Spleen (tissue), 11 donors: ENCODE results near the gene CDC23. TPM values are rescaled to one million over a fixed set of nuclear protein-coding genes. Genes with fewer than 3 reads are reported as not detected.

Source experiments
- DNase-seq: peaks from one replicate; pipeline ENCODE4 v3.0.0-alpha.2; 2020
- H3K27ac ChIP-seq, 8 donors: fragments of 200-600 bp; sonication (generic) in 7 of 8; 1 replicate in 4 of 8; 2 replicates in 4 of 8; pipeline versions ENCODE4 v1.5.0 to v1.8.0; 2016 to 2021; ENCODE audit warnings: inconsistent platforms in 4 of 8, mild to moderate bottlenecking in 4 of 8, moderate library complexity in 1 of 8
- H3K27me3 ChIP-seq, 7 donors: fragments of 200-600 bp; sonication (generic) in 6 of 7; replicated peaks in 1 of 7; 1 replicate in 4 of 7; 2 replicates in 3 of 7; pipeline versions ENCODE4 v1.5.0 to v1.8.0; 2016 to 2021; ENCODE audit warnings: inconsistent platforms in 3 of 7, mild to moderate bottlenecking in 1 of 7
- H3K36me3 ChIP-seq, 6 donors: fragments of 200-600 bp; sonication (generic) in 5 of 6; 1 replicate in 4 of 6; 2 replicates in 2 of 6; pipeline versions ENCODE4 v1.5.0 to v1.8.0; 2016 to 2021; ENCODE audit warnings: inconsistent platforms in 2 of 6
- H3K4me1 ChIP-seq, 6 donors: fragments of 200-600 bp; sonication (generic) in 5 of 6; 1 replicate in 3 of 6; 2 replicates in 3 of 6; pipeline versions ENCODE4 v1.5.0 to v1.8.0; 2016 to 2021; ENCODE audit warnings: inconsistent platforms in 3 of 6
- H3K4me3 ChIP-seq, 8 donors: fragments of 200-600 bp; sonication (generic) in 7 of 8; 1 replicate in 4 of 8; 2 replicates in 4 of 8; pipeline versions ENCODE4 v1.5.0 to v1.8.0; 2016 to 2021; ENCODE audit warnings: inconsistent platforms in 4 of 8, mild to moderate bottlenecking in 4 of 8, moderate library complexity in 2 of 8
- H3K9me3 ChIP-seq, 8 donors: fragments of 200-600 bp; sonication (generic) in 7 of 8; 1 replicate in 4 of 8; 2 replicates in 4 of 8; pipeline versions ENCODE4 v1.5.0 to v1.8.0; 2016 to 2021; ENCODE audit warnings: inconsistent platforms in 4 of 8
- CTCF ChIP-seq, 11 experiments: fragments of 200-600 bp in 7 of 11; fragments of 450-650 bp in 4 of 11; sonication (generic) in 4 of 11; IDR thresholded peaks in 8 of 11; conservative IDR thresholded peaks in 3 of 11; 1 replicate in 7 of 11; 2 replicates in 4 of 11; pipeline versions ENCODE4 v1.4.0 to v1.8.0; 2016 to 2021; ENCODE audit warnings: antibody characterized with exemption in 11 of 11, inconsistent platforms in 4 of 11, mild to moderate bottlenecking in 1 of 11
- POLR2A ChIP-seq, 3 donors: fragments of 450-650 bp; IDR thresholded peaks; one replicate each; pipeline ENCODE4 v1.5.1; 2017; ENCODE audit warnings: antibody characterized with exemption in 3 of 3, mild to moderate bottlenecking in 1 of 3
- POLR2AphosphoS5 ChIP-seq, 3 donors: sonication (generic); formaldehyde crosslinking; IDR thresholded peaks; one replicate each; pipeline ENCODE4 v1.5.1; 2017; ENCODE audit warnings: antibody characterized with exemption in 3 of 3
- WGBS, 5 donors: extraction: QIAGEN DNeasy Blood & Tissue Kit in 3 of 5; methylation state at CpG; one replicate each; pipeline versions ENCODE4 v1.1.5 to v1.1.7; 2013 to 2018; 5-methylcytosine and 5-hydroxymethylcytosine counted together
- intact Hi-C: fragments of 100-400 bp; cut with DNase I; formaldehyde crosslinking; loops from one replicate; pipeline ENCODE4 v1.15.0; 2023; ENCODE audit warnings: low total_unique reads
- polyA plus RNA-seq, 3 donors: library from polyadenylated mRNA; stranded (reverse); fragments of 200-250 nt; gene quantifications; one replicate each; pipeline ENCODE4 v1.2.1, GENCODE V29; 2013
- total RNA-seq, 7 donors: library from RNA; depleted of rRNA in 3 of 7; stranded (reverse); fragments of >200 nt in 3 of 7; fragmentation: NEBNext Ultra II Directional in 4 of 7; extraction: Animal tissue kit (Norgen Biotek cat#: 25700) in 4 of 7; gene quantifications; one replicate each; pipeline versions ENCODE4 v1.1.0 to v1.2.1, GENCODE V29; 2016 to 2021
- donor health status: healthy with polysubstance abuse.
- donor health status: DM: no; HTN: no; CAD: no; lungs with moderate emphysema.
- donor health status: DM: no; HTN: no; CAD: no.
- donor health status: Bipolar disorder and iron deficiency.
- donor health status: healthy.
- donor health status: DM: no; HTN: no; CAD: no.
- donor health status: DM: yes; HTN: yes; CAD: no.

The CDC23 gene
- total and polyA plus RNA-seq, 10 donors: 8.7 to 28.6 (median 23.0) TPM

DNA sequence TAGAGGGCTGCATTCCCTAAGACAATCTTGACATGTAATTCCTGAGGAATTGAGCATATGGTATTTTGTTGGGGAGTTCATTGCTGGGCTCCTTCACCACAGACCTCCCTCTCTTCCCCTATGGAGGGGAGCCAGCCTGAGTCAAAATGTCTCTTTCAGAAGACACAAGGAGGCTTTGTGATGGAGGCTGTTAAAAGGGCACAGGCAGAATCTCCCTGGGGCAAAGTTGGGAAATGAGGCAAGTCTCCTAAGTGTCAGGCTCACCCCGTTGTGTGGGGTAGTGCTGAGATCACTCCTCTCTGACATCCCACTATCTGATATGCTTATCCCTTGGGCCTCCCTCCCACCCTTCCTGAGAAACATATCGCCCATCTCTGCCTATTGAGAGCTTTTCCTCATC is 30.7 kb upstream of the CDC23 start:
- peaks cover 7 to 21% (median 17%) of the 10 kb centered on the region in 6 donors for H3K4me1 ChIP-seq
- H3K27ac ChIP-seq: no peak overlapping the region
- no peaks in the 10 kb centered on the region for H3K9me3 ChIP-seq
- no peak overlapping the region for H3K4me3 ChIP-seq
- intact Hi-C loops: no loop called here
- no peaks in the 10 kb centered on the region for H3K36me3 ChIP-seq
- 47 to 85% (median 70%) methylated on average over 2 of the region's 2 CpGs for WGBS, 5 donors
- TF ChIP-seq CTCF (IDR thresholded peaks at IDR 0.05 in 8 of 11, conservative IDR thresholded peaks at IDR 0.05 in 3 of 11) (no peak), POLR2AphosphoS5 (IDR thresholded peaks at IDR 0.05) (no peak), POLR2A (IDR thresholded peaks at IDR 0.05) (no peak)
- DNase-seq: no peak
- H3K27me3 ChIP-seq: peaks cover 3 to 53% (median 24%) of the 10 kb centered on the region in 7 donors

DNA sequence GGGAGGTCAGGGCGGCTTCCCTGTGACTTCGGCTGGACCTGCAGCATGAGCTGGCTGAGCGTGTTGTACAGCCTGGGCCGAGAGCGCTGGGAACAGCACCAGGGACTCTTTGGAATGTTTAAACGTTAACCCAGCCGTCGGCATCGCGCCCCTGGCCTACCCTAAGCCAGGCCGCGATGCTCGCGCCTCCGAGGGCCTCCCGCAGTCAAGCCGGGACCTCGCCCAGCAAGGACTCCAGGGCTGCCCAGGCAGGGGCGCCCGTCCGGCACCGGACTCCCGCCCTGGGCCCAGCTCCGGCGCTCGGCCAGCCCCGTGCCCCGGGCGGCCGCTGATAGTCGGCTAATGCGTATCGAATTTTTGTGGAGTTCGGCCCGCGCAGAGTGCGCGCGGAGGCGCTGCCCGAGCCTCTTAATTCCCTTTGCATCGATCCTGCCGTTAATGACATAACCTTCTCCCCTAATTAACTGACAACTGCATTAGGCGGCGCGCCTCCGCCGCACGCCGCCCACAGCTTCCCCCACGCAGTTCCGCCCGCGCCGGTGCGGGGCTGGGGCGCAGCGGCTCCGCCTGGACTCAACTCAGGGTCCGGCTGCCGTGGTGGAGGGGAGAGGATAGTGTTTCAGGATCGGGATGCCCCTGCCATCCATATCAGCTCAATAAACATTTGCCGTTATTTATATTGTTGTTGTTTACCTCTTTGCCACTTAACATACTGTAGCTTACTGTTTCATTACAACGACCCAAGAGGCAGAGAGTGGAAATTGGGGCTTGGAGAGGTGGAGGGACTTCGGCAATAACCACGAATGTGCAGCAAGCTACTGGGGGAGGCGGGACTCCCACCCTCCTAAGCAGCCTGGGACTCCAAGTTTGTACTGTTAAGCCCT is 28.8 kb upstream of the CDC23 start:
- WGBS, 5 donors: 5 to 9% (median 7%) methylated on average over 35 to 67 of the region's 67 CpGs
- no peak overlapping the region for H3K27ac ChIP-seq
- H3K4me3 ChIP-seq: peak overlapping the region; percentile 24 to 69 (median 42)
- TF ChIP-seq POLR2AphosphoS5 (IDR thresholded peaks at IDR 0.05): peak in 1 of 3 donors; percentile 46
- no peak for TF ChIP-seq CTCF (IDR thresholded peaks at IDR 0.05 in 8 of 11, conservative IDR thresholded peaks at IDR 0.05 in 3 of 11)
- TF ChIP-seq POLR2A (IDR thresholded peaks at IDR 0.05): no peak
- DNase-seq: peak; percentile 83
- H3K27me3 ChIP-seq: peaks cover 3 to 68% (median 24%) of the 10 kb centered on the region in 7 donors
- intact Hi-C loops: no loop called here
- H3K9me3 ChIP-seq: no peaks in the 10 kb centered on the region
- H3K4me1 ChIP-seq: peaks cover 7 to 21% (median 17%) of the 10 kb centered on the region in 6 donors
- no peaks in the 10 kb centered on the region for H3K36me3 ChIP-seq

DNA sequence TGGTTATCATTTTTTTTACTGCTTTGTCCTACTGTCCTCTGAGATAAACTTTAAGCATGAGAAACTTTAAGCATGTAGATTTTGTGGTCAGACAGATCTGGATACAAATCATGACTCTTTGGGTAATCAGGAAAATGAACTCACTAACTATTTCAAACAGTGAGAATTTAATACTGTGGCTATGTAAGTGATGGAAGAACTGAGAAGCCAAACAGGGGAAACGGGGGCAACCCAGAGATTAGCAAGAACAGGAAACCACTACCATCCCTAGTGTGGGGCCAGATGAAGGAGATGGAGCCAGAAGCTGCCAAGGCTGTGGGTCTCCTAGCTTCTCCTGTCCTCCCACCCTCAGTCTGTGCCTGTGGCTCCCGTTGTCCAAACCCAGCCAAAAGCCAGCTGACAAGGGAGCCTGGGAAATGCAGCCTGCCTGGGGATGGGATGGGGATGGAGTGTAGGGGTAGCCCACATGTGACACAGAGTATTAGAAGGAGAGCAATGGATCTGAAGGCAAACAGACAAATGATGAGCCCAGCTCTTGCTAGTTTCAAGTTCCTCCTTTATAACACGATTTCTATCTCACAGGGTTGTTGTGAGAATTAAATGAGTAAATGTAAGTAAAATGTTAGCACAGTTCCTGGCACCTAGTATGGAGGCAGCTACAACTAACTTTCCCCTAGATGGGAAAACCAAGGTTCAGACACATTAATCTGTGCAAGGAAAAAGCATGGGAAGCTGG is 27.7 kb upstream of the CDC23 start:
- Histone ChIP-seq H3K27ac (no peak overlapping the region), H3K27me3 (peaks cover 3 to 77% (median 24%) of the 10 kb centered on the region in 7 donors), H3K4me1 (peaks cover 7 to 21% (median 17%) of the 10 kb centered on the region in 6 donors), H3K36me3 (no peaks in the 10 kb centered on the region), H3K4me3 (no peak overlapping the region), H3K9me3 (no peaks in the 10 kb centered on the region)
- DNase-seq: peak; percentile 36
- no peak for TF ChIP-seq POLR2AphosphoS5 (IDR thresholded peaks at IDR 0.05)
- no peak for TF ChIP-seq POLR2A (IDR thresholded peaks at IDR 0.05)
- no peak for TF ChIP-seq CTCF (IDR thresholded peaks at IDR 0.05 in 8 of 11, conservative IDR thresholded peaks at IDR 0.05 in 3 of 11)
- WGBS, 5 donors: 16 to 42% (median 26%) methylated on average over 3 of the region's 3 CpGs
- intact Hi-C loops: no loop called here

GRCh38 chr5:138238034-138238433 is 24.9 kb upstream of the CDC23 start:
- TF ChIP-seq POLR2A (IDR thresholded peaks at IDR 0.05): no peak
- no peak for TF ChIP-seq CTCF (IDR thresholded peaks at IDR 0.05 in 8 of 11, conservative IDR thresholded peaks at IDR 0.05 in 3 of 11)
- TF ChIP-seq POLR2AphosphoS5 (IDR thresholded peaks at IDR 0.05): no peak
- no peak overlapping the region for H3K27ac ChIP-seq
- H3K4me3 ChIP-seq: no peak overlapping the region
- peaks cover 7 to 21% (median 17%) of the 10 kb centered on the region in 6 donors for H3K4me1 ChIP-seq
- no peaks in the 10 kb centered on the region for H3K9me3 ChIP-seq
- H3K27me3 ChIP-seq: peaks cover 3 to 81% (median 24%) of the 10 kb centered on the region in 7 donors
- DNase-seq: no peak
- 67 to 86% (median 76%) methylated on average over 1 of the region's 1 CpG for WGBS, 5 donors
- no peaks in the 10 kb centered on the region for H3K36me3 ChIP-seq
- intact Hi-C loops: no loop called here
